ENCODE results near the gene DMAC2.

DNA sequence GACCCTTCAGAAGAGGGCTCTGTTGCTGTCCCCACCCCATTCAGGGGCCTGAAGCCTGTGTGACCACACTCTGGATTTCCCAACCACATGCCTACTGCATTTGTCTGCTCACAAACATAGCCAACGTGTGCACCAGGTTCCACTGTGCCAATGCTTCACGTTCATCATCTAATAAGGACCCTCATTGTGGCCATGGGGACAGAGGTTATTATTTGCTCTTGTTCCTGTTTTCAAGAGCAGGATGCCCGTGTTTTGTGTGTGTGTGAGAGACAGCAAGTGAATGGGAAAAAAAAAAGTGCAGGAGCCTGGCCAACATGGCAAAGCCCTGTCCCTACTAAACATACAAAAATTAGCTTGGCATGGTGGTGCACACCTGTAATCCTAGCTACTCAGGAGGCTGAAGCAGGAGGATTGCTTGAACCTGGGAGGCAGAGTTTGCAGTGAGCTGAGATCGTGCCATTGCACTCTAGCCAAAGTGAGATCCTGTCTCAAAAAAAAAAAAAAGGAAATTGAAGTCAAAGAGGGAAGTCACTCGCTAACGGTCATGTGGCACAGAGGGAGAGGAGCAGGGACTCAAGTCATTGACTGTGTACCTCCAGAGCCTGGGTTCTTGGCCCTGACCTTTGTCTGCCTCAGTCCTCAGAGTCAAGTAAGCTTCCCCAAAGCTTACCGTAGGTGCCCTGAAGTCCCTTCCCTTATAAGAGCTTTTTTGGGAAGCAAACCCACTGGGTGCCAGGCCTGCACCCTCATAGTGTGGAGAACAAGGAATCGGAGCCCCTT lies 19.4 kb downstream of the DMAC2 start:
- no peak for TF ChIP-seq POLR2A (IDR thresholded peaks at IDR 0.05)
- no peak for TF ChIP-seq CTCF (IDR thresholded peaks at IDR 0.05)
